SH-SY5Y (cell line): ENCODE results near the gene SNURF.

Experiments used
- GATA2 ChIP-seq: IDR thresholded peaks from 2 replicates; pipeline ENCODE4 v1.6.1; 2011; ENCODE audit warnings: mild to moderate bottlenecking, low read depth, low read length
- GATA3 ChIP-seq: IDR thresholded peaks from 2 replicates; pipeline ENCODE4 v1.6.1; 2011; ENCODE audit warnings: low read depth, mild to moderate bottlenecking, low read length, moderate library complexity

DNA sequence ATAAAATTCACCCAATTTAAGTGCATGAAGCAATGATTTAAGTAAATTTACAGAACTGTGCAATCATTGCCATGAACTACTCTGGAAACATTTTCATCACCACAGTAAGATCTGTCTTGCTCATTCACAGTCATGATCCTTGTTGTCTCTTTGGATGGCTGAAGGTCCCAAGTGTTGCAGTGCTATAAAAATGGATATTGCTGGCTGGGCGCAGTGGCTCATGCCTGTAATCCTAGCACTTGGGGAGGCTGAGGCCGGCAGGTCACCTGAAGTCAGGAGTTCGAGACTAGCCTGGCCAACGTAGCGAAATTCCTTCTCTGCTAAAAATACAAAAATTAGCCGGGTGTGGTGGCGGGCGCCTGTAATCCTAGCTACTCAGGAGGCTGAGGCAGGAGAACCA, 17.0 kb downstream of the SNURF start:
- TF ChIP-seq GATA2 (no peak), GATA3 (no peak)
